ENCODE data around the gene FREM1. TPM values are rescaled to one million over a fixed set of nuclear protein-coding genes. Genes with fewer than 3 reads are reported as not detected.

Gene FREM1
- total RNA-seq, 4 donors from 2014 or later, result 0.53 to 2.8 (median 1.5) TPM

- no peak for DNase-seq (ENCODE audit: low spot score in 2 of 2)
- TF ChIP-seq CTCF (IDR thresholded peaks at IDR 0.05) (no peak), POLR2A (IDR thresholded peaks at IDR 0.05) (no peak)
- no peak overlapping the region for H3K4me3 ChIP-seq (ENCODE audit: low read depth, poor library complexity, severe bottlenecking)
- intact Hi-C loops (cut with DNase I; ENCODE audit: low total_unique reads), result no loop called here
- WGBS, 2 donors, result 79 to 84% methylated on average over 1 of the region's 1 CpG
Measured at GRCh38 chr9:14895806-14896205, 14.4 kb downstream of the FREM1 start.

- DNase-seq (ENCODE audit: low spot score in 2 of 2), result no peak
- WGBS, 2 donors, result 96 to 100% methylated on average over 1 of the region's 1 CpG
- H3K4me3 ChIP-seq (ENCODE audit: low read depth, poor library complexity, severe bottlenecking), result no peak overlapping the region
- no peak for TF ChIP-seq CTCF (IDR thresholded peaks at IDR 0.05)
- no peak for TF ChIP-seq POLR2A (IDR thresholded peaks at IDR 0.05)
- intact Hi-C loops (cut with DNase I; ENCODE audit: low total_unique reads), result no loop called here
Measured at GRCh38 chr9:14893280-14893679, 16.9 kb downstream of the FREM1 start.

GRCh38 chr9:14891332-14891731 is 18.9 kb downstream of the FREM1 start:
- intact Hi-C loops (cut with DNase I; ENCODE audit: low total_unique reads), result no loop called here
- no peak for DNase-seq (ENCODE audit: low spot score in 2 of 2)
- TF ChIP-seq POLR2A (IDR thresholded peaks at IDR 0.05) (no peak), CTCF (IDR thresholded peaks at IDR 0.05) (no peak)
- no peak overlapping the region for H3K4me3 ChIP-seq (ENCODE audit: low read depth, poor library complexity, severe bottlenecking)
- 0 to 89% methylated on average over 1 of the region's 1 CpG for WGBS, 2 donors

- no peak for DNase-seq (ENCODE audit: low spot score in 2 of 2)
- H3K4me3 ChIP-seq (ENCODE audit: low read depth, poor library complexity, severe bottlenecking), result no peak overlapping the region
- 70% methylated on average over 3 of the region's 3 CpGs for WGBS, 2 donors
- intact Hi-C loops (cut with DNase I; ENCODE audit: low total_unique reads), result no loop called here
- TF ChIP-seq CTCF (IDR thresholded peaks at IDR 0.05), result no peak
- TF ChIP-seq POLR2A (IDR thresholded peaks at IDR 0.05), result no peak
Measured at GRCh38 chr9:14889451-14889850, 20.8 kb downstream of the FREM1 start.

GRCh38 chr9:14888875-14889274 is 21.4 kb downstream of the FREM1 start:
- DNase-seq (ENCODE audit: low spot score in 2 of 2), result no peak
- 34 to 40% methylated on average over 1 of the region's 1 CpG for WGBS, 2 donors
- H3K4me3 ChIP-seq (ENCODE audit: low read depth, poor library complexity, severe bottlenecking), result no peak overlapping the region
- intact Hi-C loops (cut with DNase I; ENCODE audit: low total_unique reads), result no loop called here
- no peak for TF ChIP-seq POLR2A (IDR thresholded peaks at IDR 0.05)

GRCh38 chr9:14888272-14888671 is 22.0 kb downstream of the FREM1 start:
- no peak for DNase-seq (ENCODE audit: low spot score in 2 of 2)

More at GRCh38 chr9:14888272-14888671, 22.0 kb downstream of the FREM1 start:
- WGBS, 2 donors, result 92 to 96% methylated on average over 1 of the region's 1 CpG
- H3K4me3 ChIP-seq (ENCODE audit: low read depth, poor library complexity, severe bottlenecking), result no peak overlapping the region
- intact Hi-C loops (cut with DNase I; ENCODE audit: low total_unique reads), result no loop called here
- TF ChIP-seq POLR2A (IDR thresholded peaks at IDR 0.05), result no peak
- no peak for TF ChIP-seq CTCF (IDR thresholded peaks at IDR 0.05)
